Osteoblast (primary cell): ENCODE data around the gene PTCD2. TPM values are rescaled to one million over a fixed set of nuclear protein-coding genes. Genes with fewer than 3 reads are reported as not detected.

ENCODE experiments used
- DNase-seq: peaks from one replicate; pipeline ENCODE4 v3.0.0; 2011; ENCODE audit warnings: low spot score, mixed read lengths; ENCODE audit not compliant: insufficient read length; ENCODE audit errors: missing footprints
- H2AFZ ChIP-seq: 2 replicates; pipeline ENCODE4 v1.6.0; 2011; ENCODE audit warnings: mild to moderate bottlenecking, low read length
- H3K27ac ChIP-seq: 2 replicates; pipeline ENCODE4 v1.5.1; 2011; ENCODE audit warnings: mild to moderate bottlenecking, low read depth, low read length, moderate library complexity
- H3K27me3 ChIP-seq: 2 replicates; pipeline ENCODE4 v1.6.0; 2012; ENCODE audit warnings: mild to moderate bottlenecking, control low read depth, inconsistent platforms, low read length, moderate library complexity; ENCODE audit not compliant: insufficient read depth
- H3K36me3 ChIP-seq: 2 replicates; pipeline ENCODE4 v1.5.1; 2011; ENCODE audit warnings: mild to moderate bottlenecking, low read length, control low read depth, moderate library complexity; ENCODE audit not compliant: insufficient read depth
- H3K4me1 ChIP-seq: 2 replicates; pipeline ENCODE4 v1.5.1; 2011; ENCODE audit warnings: mild to moderate bottlenecking, low read length, control low read depth, moderate library complexity; ENCODE audit not compliant: insufficient read depth
- H3K4me2 ChIP-seq: 2 replicates; pipeline ENCODE4 v1.6.0; 2011; ENCODE audit warnings: mild to moderate bottlenecking, low read length; ENCODE audit not compliant: insufficient read depth
- H3K4me3 ChIP-seq: fragments of 200-600 bp; sonication (generic); 3 replicates; pipeline ENCODE4 v1.5.1; 2012; ENCODE audit warnings: mild to moderate bottlenecking, low read length, inconsistent platforms; ENCODE audit not compliant: insufficient read depth
- H3K79me2 ChIP-seq: 2 replicates; pipeline ENCODE4 v1.6.0; 2012; ENCODE audit warnings: mild to moderate bottlenecking, low read length, control low read depth, inconsistent platforms; ENCODE audit not compliant: insufficient read depth
- H3K9me3 ChIP-seq: 2 replicates; pipeline ENCODE4 v1.5.1; 2011; ENCODE audit warnings: low read depth, low read length, control low read depth
- H4K20me1 ChIP-seq: 2 replicates; pipeline ENCODE4 v1.6.0; 2012; ENCODE audit warnings: mild to moderate bottlenecking, low read length, control low read depth; ENCODE audit not compliant: insufficient read depth
- CTCF ChIP-seq: IDR thresholded peaks from 2 replicates; pipeline ENCODE4 v1.5.1; 2011; ENCODE audit warnings: mild to moderate bottlenecking, low read depth, low read length, moderate library complexity; ENCODE audit errors: extremely low read depth
- total RNA-seq: library from RNA; depleted of rRNA; stranded (reverse); fragments of >200 nt; gene quantifications from 2 replicates; pipeline ENCODE4 v1.2.3, GENCODE V29; 2012

Gene PTCD2
- total RNA-seq, 1 donor: 8.3 TPM

GRCh38 chr5:72347801-72348308 is 27.7 kb downstream of the PTCD2 start:
- Histone ChIP-seq H2AFZ (peak overlapping the region; percentile 54), H4K20me1 (no peaks in the 10 kb centered on the region), H3K27ac (peak overlapping the region; percentile 82), H3K4me2 (peak overlapping the region; percentile 80), H3K27me3 (no peaks in the 10 kb centered on the region), H3K79me2 (no peaks in the 10 kb centered on the region), H3K4me3 (peak overlapping the region; percentile 18), H3K4me1 (peaks cover 18% of the 10 kb centered on the region), H3K9me3 (no peaks in the 10 kb centered on the region), H3K36me3 (peaks cover 12% of the 10 kb centered on the region)
- no peak for TF ChIP-seq CTCF
- DNase-seq: peak; percentile 85

GRCh38 chr5:72351376-72351775 is 31.2 kb downstream of the PTCD2 start:
- Histone ChIP-seq H3K4me3 (no peak overlapping the region), H3K4me2 (no peak overlapping the region), H3K27ac (no peak overlapping the region), H4K20me1 (no peaks in the 10 kb centered on the region), H3K27me3 (no peaks in the 10 kb centered on the region), H3K9me3 (no peaks in the 10 kb centered on the region), H3K4me1 (peaks cover 25% of the 10 kb centered on the region), H3K79me2 (no peaks in the 10 kb centered on the region), H3K36me3 (no peaks in the 10 kb centered on the region), H2AFZ (no peak overlapping the region)
- TF ChIP-seq CTCF: no peak
- no peak for DNase-seq

GRCh38 chr5:72352616-72353015 is 32.4 kb downstream of the PTCD2 start:
- Histone ChIP-seq H3K4me2 (no peak overlapping the region), H4K20me1 (no peaks in the 10 kb centered on the region), H3K4me1 (peaks cover 21% of the 10 kb centered on the region), H2AFZ (no peak overlapping the region), H3K36me3 (no peaks in the 10 kb centered on the region), H3K27ac (peak overlapping the region; percentile 69), H3K79me2 (no peaks in the 10 kb centered on the region), H3K27me3 (no peaks in the 10 kb centered on the region), H3K4me3 (no peak overlapping the region), H3K9me3 (no peaks in the 10 kb centered on the region)
- TF ChIP-seq CTCF: no peak
- DNase-seq: no peak

DNA sequence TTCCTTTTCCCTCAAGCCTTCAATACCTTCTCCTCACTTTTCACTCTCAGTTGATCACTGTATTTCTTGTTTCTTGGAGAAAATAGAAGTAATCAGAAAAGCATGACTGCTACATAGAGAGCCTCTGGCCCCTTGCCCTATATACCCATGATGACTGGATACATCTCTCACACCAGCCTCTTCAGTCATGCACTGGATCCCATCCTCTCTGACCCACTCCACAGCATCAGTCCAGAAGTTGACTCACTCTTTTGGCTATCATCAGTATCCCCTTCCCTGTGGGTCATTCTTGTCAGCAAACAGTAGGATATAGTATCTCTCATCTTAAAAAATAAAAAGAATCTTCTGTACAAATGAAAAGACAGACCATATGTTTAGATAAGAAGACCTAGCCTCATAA is 32.9 kb downstream of the PTCD2 start:
- no peaks in the 10 kb centered on the region for H4K20me1 ChIP-seq
- TF ChIP-seq CTCF: no peak
- H3K79me2 ChIP-seq: no peaks in the 10 kb centered on the region
- H3K36me3 ChIP-seq: peaks cover 2% of the 10 kb centered on the region
- DNase-seq: peak; percentile 85
- no peaks in the 10 kb centered on the region for H3K9me3 ChIP-seq
- H2AFZ ChIP-seq: no peak overlapping the region
- peak overlapping the region; percentile 69 for H3K27ac ChIP-seq
- H3K4me1 ChIP-seq: peaks cover 19% of the 10 kb centered on the region
- H3K27me3 ChIP-seq: no peaks in the 10 kb centered on the region
- H3K4me2 ChIP-seq: no peak overlapping the region
- H3K4me3 ChIP-seq: no peak overlapping the region
